ENCODE measurements around the gene SIGLEC10. TPM values are rescaled to one million over a fixed set of nuclear protein-coding genes. Genes with fewer than 3 reads are reported as not detected.
A peak's percentile ranks its signal among the peaks of the same experiment; 100 is the strongest.

The SIGLEC10 gene
- total RNA-seq, 4 donors from 2014 or later = 2.1 to 21.9 (median 7.3) TPM

- Histone ChIP-seq H3K27me3 (peaks cover 0 to 19% of the 10 kb centered on the region in 2 donors), H3K27ac (no peak overlapping the region), H3K4me3 (no peak overlapping the region), H3K9me3 (no peaks in the 10 kb centered on the region), H3K36me3 (no peaks in the 10 kb centered on the region), H3K4me1 (no peaks in the 10 kb centered on the region)
- no peak for DNase-seq (ENCODE audit: low spot score in 2 of 2)
- 57 to 74% methylated on average over 3 to 7 of the region's 8 CpGs for WGBS, 2 donors
- TF ChIP-seq EP300 (IDR thresholded peaks at IDR 0.05) (no peak), POLR2A (IDR thresholded peaks at IDR 0.05) (no peak), CTCF (IDR thresholded peaks at IDR 0.05) (no peak)
These were observed 44.3 kb upstream of the SIGLEC10 start for GRCh38 chr19:51461723-51462161.

- peaks cover 0 to 15% of the 10 kb centered on the region in 2 donors for H3K27me3 ChIP-seq
- H3K27ac ChIP-seq = no peak overlapping the region
- no peaks in the 10 kb centered on the region for H3K36me3 ChIP-seq
- DNase-seq (ENCODE audit: low spot score in 2 of 2) = no peak
- TF ChIP-seq CTCF (IDR thresholded peaks at IDR 0.05) (no peak), POLR2A (IDR thresholded peaks at IDR 0.05) (no peak), EP300 (IDR thresholded peaks at IDR 0.05) (no peak)
- H3K4me1 ChIP-seq = no peaks in the 10 kb centered on the region
- H3K9me3 ChIP-seq = no peaks in the 10 kb centered on the region
- WGBS, 2 donors = 49 to 60% methylated on average over 13 of the region's 13 CpGs
- no peak overlapping the region for H3K4me3 ChIP-seq
These were observed 42.9 kb upstream of the SIGLEC10 start for GRCh38 chr19:51460164-51460992.

- Histone ChIP-seq H3K36me3 (no peaks in the 10 kb centered on the region), H3K4me1 (no peaks in the 10 kb centered on the region), H3K27me3 (peaks cover 0 to 15% of the 10 kb centered on the region in 2 donors), H3K9me3 (no peaks in the 10 kb centered on the region), H3K27ac (no peak overlapping the region), H3K4me3 (no peak overlapping the region)
- TF ChIP-seq EP300 (IDR thresholded peaks at IDR 0.05) = no peak
- TF ChIP-seq CTCF (IDR thresholded peaks at IDR 0.05) = no peak
- no peak for TF ChIP-seq POLR2A (IDR thresholded peaks at IDR 0.05)
- 72 to 76% methylated on average over 13 to 14 of the region's 14 CpGs for WGBS, 2 donors
- no peak for DNase-seq (ENCODE audit: low spot score in 2 of 2)
These were observed 41.6 kb upstream of the SIGLEC10 start for GRCh38 chr19:51458899-51459505.

- DNase-seq (ENCODE audit: low spot score in 2 of 2) = no peak
- H3K4me1 ChIP-seq = no peaks in the 10 kb centered on the region
- TF ChIP-seq CTCF (IDR thresholded peaks at IDR 0.05) (no peak), POLR2A (IDR thresholded peaks at IDR 0.05) (no peak), EP300 (IDR thresholded peaks at IDR 0.05) (no peak)
- H3K9me3 ChIP-seq = no peaks in the 10 kb centered on the region
- H3K4me3 ChIP-seq = no peak within 1 kb of the TSS
- peak within 1 kb of the TSS in 2 of 4 donors; percentile 34 to 50 for H3K27ac ChIP-seq
- H3K36me3 ChIP-seq = no peaks in the 10 kb centered on the region
- 64 to 66% methylated on average over 10 of the region's 10 CpGs for WGBS, 2 donors
- peaks cover 0 to 15% of the 10 kb centered on the region in 2 donors for H3K27me3 ChIP-seq
These were observed 40.7 kb upstream of the SIGLEC10 start, which contains the start of gene SIGLEC8 for GRCh38 chr19:51458051-51458645. SIGLEC8 (minus strand) TSS chr19:51458454; CDS start chr19:51458387, 67 bp downstream.

Measured in tibial nerve (tissue), 4 donors.